ENCODE data around the gene NRK. TPM values are rescaled to one million over a fixed set of nuclear protein-coding genes. Genes with fewer than 3 reads are reported as not detected.
"Not testable (repeated sequence)": the region's sequence is repeated elsewhere in the genome, so short reads cannot be mapped to it uniquely, and the experiment has no call there.

NRK gene
- total and polyA plus RNA-seq, 9 donors: 6.5 to 109 (median 30.1) TPM

DNA sequence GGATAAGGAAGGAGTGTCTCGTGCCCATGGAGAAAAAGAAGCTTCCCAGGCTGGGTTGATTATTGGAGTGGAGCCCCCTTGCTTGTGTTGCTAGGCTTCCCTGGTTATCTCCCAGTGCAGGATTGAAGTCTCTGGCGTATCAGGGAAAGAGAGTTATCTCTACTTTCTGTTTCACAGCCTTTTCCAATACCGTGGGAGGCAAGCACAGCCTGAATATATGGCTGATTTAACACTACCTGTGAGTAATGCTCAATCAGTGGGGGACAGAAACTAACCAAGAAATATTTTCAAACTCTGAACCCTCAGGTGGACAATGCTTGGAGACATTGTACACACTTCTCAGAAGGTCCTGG lies 151.0 kb downstream of the NRK start:
- 19 to 24% (median 22%) methylated on average over 3 of the region's 3 CpGs for WGBS, 3 donors
- TF ChIP-seq, protein P1, sequence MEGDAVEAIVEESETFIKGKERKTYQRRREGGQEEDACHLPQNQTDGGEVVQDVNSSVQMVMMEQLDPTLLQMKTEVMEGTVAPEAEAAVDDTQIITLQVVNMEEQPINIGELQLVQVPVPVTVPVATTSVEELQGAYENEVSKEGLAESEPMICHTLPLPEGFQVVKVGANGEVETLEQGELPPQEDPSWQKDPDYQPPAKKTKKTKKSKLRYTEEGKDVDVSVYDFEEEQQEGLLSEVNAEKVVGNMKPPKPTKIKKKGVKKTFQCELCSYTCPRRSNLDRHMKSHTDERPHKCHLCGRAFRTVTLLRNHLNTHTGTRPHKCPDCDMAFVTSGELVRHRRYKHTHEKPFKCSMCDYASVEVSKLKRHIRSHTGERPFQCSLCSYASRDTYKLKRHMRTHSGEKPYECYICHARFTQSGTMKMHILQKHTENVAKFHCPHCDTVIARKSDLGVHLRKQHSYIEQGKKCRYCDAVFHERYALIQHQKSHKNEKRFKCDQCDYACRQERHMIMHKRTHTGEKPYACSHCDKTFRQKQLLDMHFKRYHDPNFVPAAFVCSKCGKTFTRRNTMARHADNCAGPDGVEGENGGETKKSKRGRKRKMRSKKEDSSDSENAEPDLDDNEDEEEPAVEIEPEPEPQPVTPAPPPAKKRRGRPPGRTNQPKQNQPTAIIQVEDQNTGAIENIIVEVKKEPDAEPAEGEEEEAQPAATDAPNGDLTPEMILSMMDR (IDR thresholded peaks at IDR 0.05): no peak
- TF ChIP-seq POLR2A (IDR thresholded peaks at IDR 0.05) (no peak), EP300 (IDR thresholded peaks at IDR 0.05) (no peak)
- Histone ChIP-seq H3K27ac (no peak overlapping the region), H3K9me3 (no peaks in the 10 kb centered on the region), H3K4me1 (ENCODE audit: insufficient read depth) (no peaks in the 10 kb centered on the region), H3K36me3 (no peaks in the 10 kb centered on the region), H3K4me3 (no peak overlapping the region), H3K27me3 (no peaks in the 10 kb centered on the region)
- intact Hi-C loops (cut with DNase I): loop anchor here in 1 of 4 donors (10.0 kb wide), 1 partner anchor 421 kb away; no protein-coding TSS in a partner anchor
- DNase-seq: no peak

DNA sequence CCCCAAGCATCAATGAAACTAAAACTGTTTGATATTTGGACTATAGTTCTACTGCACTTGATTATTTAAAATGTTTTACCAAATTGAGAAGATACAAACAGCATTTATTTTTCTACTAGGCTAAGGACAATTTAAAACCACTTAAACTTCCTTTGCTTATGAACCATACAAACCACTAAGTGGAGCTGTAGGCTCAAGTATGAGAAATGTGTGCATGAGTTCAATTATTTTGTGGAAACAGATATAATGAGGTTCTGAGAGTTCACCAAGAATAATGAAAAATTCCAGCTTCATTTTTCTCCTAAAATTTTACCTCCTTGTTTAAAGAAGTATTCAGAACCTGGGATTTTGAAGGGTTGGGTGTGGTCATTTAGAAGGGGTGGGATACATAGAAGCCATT lies 153.0 kb downstream of the NRK start:
- H3K27me3 ChIP-seq: no peaks in the 10 kb centered on the region
- no peaks in the 10 kb centered on the region for H3K36me3 ChIP-seq
- DNase-seq: no peak
- H3K27ac ChIP-seq: no peak overlapping the region
- TF ChIP-seq POLR2A (IDR thresholded peaks at IDR 0.05) (no peak), EP300 (IDR thresholded peaks at IDR 0.05) (no peak)
- TF ChIP-seq, protein P1 (IDR thresholded peaks at IDR 0.05): peak in 2 of 3 donors; percentile 34 to 42
- intact Hi-C loops (cut with DNase I): loop anchor here in 2 of 4 donors (5.0 to 10.0 kb wide), 2 partner anchors 419 to 422 kb away; no protein-coding TSS in a partner anchor
- H3K4me3 ChIP-seq: no peak overlapping the region
- no peaks in the 10 kb centered on the region for H3K9me3 ChIP-seq
- no peaks in the 10 kb centered on the region for H3K4me1 ChIP-seq (ENCODE audit: insufficient read depth)

DNA sequence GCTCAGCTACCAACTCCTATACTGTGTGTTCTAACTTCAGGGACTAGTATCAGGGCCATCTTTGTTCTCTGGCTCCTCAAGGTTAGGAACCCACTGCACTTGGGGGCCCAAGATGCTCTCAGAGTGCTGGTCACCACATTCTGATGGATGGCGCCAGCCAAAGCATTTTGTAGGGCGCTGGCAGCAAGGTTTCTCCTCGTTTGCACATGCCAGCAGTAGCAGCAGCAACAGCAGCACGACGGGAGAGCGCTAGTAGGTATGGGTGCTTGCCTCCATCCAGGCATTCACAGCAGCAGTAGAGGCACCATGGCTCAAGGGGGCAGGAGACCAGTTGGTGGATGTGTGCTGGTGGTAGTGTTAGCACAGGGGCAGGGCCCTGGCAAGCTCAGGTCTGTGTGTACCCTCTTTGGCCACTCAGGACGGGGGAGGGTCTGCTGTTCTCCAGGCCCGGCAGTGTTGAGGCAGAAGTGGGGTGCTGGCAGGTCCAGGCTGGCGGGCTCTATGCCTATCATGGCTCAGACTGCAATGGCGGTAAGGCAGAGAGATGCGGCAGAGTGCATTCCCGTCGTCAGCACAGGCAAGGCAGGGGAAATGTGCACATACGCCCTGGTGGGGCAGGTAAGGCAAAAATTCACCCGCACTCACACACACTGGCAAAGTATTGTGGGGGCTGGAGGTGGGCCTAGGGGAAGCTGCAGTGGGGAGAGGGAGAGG lies 159.6 kb downstream of the NRK start:
- Histone ChIP-seq H3K36me3 (no peaks in the 10 kb centered on the region), H3K27ac (no peak overlapping the region), H3K9me3 (no peaks in the 10 kb centered on the region), H3K4me1 (ENCODE audit: insufficient read depth) (no peaks in the 10 kb centered on the region), H3K27me3 (no peaks in the 10 kb centered on the region), H3K4me3 (no peak overlapping the region)
- 69 to 76% (median 75%) methylated on average over 15 of the region's 15 CpGs for WGBS, 3 donors
- intact Hi-C loops (cut with DNase I): no loop called here
- TF ChIP-seq POLR2A (IDR thresholded peaks at IDR 0.05): no peak
- TF ChIP-seq, protein P1 (IDR thresholded peaks at IDR 0.05): no peak
- TF ChIP-seq EP300 (IDR thresholded peaks at IDR 0.05): no peak
- no peak for DNase-seq

GRCh38 chrX:105988487-105988886 lies 166.1 kb downstream of the NRK start:
- H3K9me3 ChIP-seq; H3K4me1 ChIP-seq (ENCODE audit: insufficient read depth); H3K27me3 ChIP-seq; H3K27ac ChIP-seq; intact Hi-C loops (cut with DNase I); DNase-seq; H3K4me3 ChIP-seq; H3K36me3 ChIP-seq: not testable (repeated sequence)
- WGBS, 3 donors: 60 to 72% (median 69%) methylated on average over 5 of the region's 5 CpGs

DNA sequence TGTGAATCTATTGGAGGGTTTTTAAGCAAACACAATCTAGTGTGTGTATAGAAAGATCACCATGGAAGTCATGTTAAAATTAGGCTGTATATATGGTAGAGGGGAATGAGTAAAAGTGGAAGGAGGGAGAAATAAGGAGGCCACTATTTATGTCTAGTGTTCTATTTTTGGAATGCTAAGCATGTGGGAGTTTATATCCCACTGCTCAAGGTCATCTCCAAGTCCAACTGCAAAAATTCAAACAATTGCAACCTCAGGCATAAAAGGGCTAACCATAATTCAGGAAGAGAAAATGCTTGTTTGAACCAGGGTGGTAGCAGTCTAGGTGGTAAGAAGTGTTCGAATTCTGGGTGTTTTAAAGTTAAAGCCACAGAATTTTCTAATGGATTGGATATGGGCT lies 177.0 kb downstream of the NRK start:
- no peak for DNase-seq
- intact Hi-C loops (cut with DNase I): no loop called here

More for the DNA sequence above, 177.0 kb downstream of the NRK start:
- WGBS, 3 donors: 8 to 18% (median 18%) methylated on average over 1 of the region's 1 CpG
- Histone ChIP-seq H3K9me3 (no peaks in the 10 kb centered on the region), H3K27ac (no peak overlapping the region), H3K27me3 (no peaks in the 10 kb centered on the region), H3K4me1 (ENCODE audit: insufficient read depth) (no peaks in the 10 kb centered on the region), H3K4me3 (no peak overlapping the region), H3K36me3 (no peaks in the 10 kb centered on the region)
- TF ChIP-seq, protein P1 (IDR thresholded peaks at IDR 0.05): no peak
- no peak for TF ChIP-seq EP300 (IDR thresholded peaks at IDR 0.05)
- TF ChIP-seq POLR2A (IDR thresholded peaks at IDR 0.05): no peak

All from ovary (tissue), 9 donors.